ENCODE data around the gene POLDIP2.

- TF ChIP-seq CTCF (IDR thresholded peaks at IDR 0.05; ENCODE audit: borderline replicate concordance, extremely low read depth, low read length, poor library complexity, severe bottlenecking) (no peak), EZH2 (IDR thresholded peaks at IDR 0.05; ENCODE audit: borderline replicate concordance, low read depth, low read length, severe bottlenecking) (no peak)
Observed at GRCh38 chr17:28404461-28404811, 47.1 kb upstream of the POLDIP2 start.
